GM18519 (cell line): ENCODE results near the gene ARPC5.

Experiments used
- ATAC-seq: cut with Tn5 transposase; IDR thresholded peaks from one replicate; pipeline ENCODE4 v1.9.1; 2021; ENCODE audit warnings: mild to moderate bottlenecking, moderate library complexity; ENCODE audit not compliant: unreplicated experiment, low FRiP score

ARPC5 gene

GRCh38 chr1:183589384-183589783 is 46.2 kb downstream of the ARPC5 start:
- ATAC-seq = no peak

DNA sequence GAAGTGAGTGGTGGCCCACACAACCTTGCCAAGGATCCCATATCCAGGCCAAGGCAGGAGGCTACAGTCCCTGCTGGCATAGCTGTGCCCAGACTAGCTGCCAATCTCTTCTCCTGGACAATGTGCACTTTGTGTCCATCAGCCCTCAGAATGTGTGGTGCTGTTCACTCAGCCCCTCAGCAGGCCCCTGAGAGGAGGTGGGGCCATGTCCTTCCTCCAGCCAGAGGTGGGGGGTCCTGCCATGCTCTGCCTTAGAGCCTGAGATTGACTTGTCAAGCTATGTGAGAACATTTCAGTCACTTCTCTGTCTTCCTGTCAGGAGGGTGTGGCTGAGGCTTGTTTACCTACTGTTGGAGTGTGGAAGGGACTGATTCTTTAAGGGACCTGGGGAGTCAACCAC is 46.8 kb downstream of the ARPC5 start:
- ATAC-seq = no peak

DNA sequence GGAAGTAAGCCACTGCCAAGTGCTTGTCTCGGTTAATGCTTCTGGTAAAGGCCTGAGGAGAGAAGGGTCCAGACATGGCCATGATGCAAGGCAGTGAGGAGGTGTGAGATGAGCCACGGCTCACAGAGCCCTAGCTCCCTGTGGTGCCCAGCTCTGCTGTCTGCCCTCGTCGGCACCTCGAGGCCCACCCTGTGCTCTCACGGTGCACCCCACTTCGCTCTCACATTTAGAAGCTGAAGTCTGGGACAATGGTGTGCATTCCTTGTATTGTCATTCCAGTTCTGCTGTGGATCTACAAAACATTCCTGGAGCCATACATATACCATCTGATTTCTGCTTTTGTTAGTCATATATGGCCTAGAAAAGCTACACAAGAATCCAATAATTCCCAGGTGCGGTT is 48.7 kb downstream of the ARPC5 start:
- ATAC-seq = no peak

DNA sequence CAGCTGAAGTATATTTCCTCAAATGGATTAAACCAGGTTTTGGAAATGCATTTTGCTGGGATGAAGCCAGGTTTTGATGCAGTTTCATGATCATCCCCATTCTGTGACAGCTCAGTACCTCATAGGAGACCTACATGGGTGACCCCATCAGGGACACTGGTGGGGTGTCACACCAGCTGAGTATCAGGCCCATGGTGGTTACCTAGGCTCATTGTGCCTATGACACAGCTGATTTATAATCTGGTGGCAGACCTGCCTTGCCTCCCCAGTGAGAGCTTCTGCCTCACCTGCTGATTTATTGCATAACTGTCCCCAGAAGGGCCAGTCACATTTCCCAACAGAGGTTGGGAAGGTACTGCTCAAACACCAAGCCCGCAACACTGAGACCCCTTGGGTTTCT is 49.1 kb downstream of the ARPC5 start:
- no peak for ATAC-seq

- no peak for ATAC-seq
These were observed 50.5 kb downstream of the ARPC5 start for GRCh38 chr1:183585038-183585437.

GRCh38 chr1:183584147-183584546 is 51.4 kb downstream of the ARPC5 start:
- no peak for ATAC-seq

GRCh38 chr1:183583466-183583865 is 52.1 kb downstream of the ARPC5 start:
- ATAC-seq = no peak

DNA sequence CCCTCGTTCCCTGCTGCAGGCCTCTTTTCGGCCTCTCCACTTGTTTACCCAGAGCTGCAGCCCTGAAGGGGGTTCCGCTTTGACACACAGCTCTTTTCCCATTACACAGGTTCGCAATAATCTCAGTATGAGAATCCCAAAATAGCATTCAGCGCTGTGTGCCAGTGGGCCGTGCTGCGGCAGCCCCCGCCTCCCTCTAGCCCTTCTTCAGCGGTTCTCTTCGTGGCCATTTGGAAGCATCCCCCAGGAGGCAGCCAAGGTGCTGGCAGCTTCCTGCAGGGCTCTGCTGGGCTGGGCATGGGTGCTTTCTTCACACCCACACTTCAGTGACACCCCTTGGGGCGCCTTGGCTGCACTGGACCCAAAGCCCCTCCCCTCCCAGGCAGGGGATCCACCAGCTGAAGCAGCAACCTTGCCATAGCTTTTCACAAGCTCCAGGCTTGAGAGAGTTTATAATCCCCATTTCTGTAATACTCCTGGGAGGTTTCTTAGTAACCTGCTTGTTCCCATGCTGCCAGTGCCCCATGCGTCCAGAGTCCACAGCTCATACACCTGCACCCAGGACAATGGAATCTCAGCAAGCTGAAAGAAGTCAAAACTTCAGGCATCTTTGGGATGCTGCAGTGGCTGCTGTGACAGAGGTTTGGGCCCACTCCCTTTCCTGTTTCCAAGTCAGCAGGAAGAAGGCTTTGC is 53.4 kb downstream of the ARPC5 start:
- no peak for ATAC-seq

DNA sequence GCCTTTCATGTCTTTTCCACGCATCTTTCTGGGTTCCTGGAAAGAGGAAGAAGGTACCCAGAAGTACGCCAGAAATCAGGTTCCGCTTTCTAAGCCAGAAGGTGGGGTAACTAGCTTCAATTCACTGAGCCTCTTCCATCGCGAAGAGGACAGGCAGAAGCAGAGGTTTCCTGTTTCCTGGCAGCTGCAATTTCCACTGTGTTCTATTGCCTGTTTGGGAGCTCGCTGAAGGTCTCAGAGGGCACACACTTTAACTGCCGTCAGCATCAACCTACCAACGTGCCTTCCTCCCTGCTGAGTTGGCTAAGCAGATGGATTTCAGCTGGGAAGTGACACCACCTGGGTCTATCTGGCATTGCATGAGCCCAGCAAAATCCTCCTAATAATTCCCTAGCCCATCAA is 55.3 kb downstream of the ARPC5 start:
- ATAC-seq = no peak

- no peak for ATAC-seq
These were observed 56.7 kb downstream of the ARPC5 start for GRCh38 chr1:183578856-183579255.

- no peak for ATAC-seq
These were observed 57.6 kb downstream of the ARPC5 start for GRCh38 chr1:183577897-183578465.

- no peak for ATAC-seq
These were observed 59.0 kb downstream of the ARPC5 start for GRCh38 chr1:183576537-183576936.

GRCh38 chr1:183575606-183576005 is 60.0 kb downstream of the ARPC5 start:
- no peak for ATAC-seq

- no peak for ATAC-seq
These were observed 62.9 kb downstream of the ARPC5 start for GRCh38 chr1:183572721-183573120.

GRCh38 chr1:183571678-183572268 is 63.8 kb downstream of the ARPC5 start:
- ATAC-seq = no peak
